Lower leg skin (tissue), 3 donors: ENCODE results near the gene TRABD.

Experiments used
- POLR2A ChIP-seq, 2 donors: fragments of 450-650 bp; IDR thresholded peaks; one replicate each; pipeline ENCODE4 v1.6.1; 2016 to 2017; ENCODE audit warnings: antibody characterized with exemption in 2 of 2, mild to moderate bottlenecking in 1 of 2, moderate library complexity in 1 of 2
- TF ChIP-seq, protein P1 (sequence below), 3 donors: fragments of 450-650 bp; IDR thresholded peaks; one replicate each; pipeline ENCODE4 v1.5.1; 2016; ENCODE audit warnings: antibody characterized with exemption in 3 of 3, mild to moderate bottlenecking in 3 of 3, moderate library complexity in 2 of 3

DNA sequence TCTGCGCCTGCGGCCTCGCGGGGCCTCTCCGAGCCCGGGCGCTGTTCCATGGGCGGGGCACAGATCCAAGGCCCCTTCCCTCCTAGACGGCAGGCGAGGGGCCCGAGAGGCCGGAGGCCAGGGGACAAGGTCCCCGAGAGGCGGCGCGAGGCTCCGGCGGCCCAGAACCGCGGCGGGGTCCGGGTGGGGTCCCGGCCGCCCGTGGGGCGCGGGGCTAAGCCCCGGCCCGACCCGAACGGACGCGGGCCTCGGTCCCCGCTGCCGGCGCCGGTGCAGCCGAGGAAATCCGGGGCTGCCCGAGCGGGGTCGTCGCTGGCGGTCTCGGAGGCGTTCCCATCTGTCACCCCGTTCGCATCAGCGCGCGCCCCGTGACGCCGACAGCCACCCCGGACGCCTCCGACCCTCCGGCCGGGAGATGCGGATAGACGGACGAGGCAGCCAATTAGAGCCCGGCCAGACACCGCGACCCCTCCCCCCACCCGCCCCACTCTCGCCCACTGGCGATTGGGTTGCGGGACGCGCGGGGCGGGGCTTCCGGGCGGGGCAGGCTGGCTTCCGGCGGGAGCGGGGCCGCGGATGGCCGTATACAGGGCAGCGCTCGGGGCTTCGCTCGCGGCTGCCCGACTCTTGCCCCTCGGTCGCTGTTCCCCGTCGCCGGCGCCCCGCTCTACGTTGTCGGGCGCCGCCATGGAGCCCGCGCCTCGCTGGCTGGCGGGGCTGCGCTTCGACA lies 14.9 kb downstream of the TRABD start, which contains the start of gene SELENOO:
- TF ChIP-seq, protein P1, sequence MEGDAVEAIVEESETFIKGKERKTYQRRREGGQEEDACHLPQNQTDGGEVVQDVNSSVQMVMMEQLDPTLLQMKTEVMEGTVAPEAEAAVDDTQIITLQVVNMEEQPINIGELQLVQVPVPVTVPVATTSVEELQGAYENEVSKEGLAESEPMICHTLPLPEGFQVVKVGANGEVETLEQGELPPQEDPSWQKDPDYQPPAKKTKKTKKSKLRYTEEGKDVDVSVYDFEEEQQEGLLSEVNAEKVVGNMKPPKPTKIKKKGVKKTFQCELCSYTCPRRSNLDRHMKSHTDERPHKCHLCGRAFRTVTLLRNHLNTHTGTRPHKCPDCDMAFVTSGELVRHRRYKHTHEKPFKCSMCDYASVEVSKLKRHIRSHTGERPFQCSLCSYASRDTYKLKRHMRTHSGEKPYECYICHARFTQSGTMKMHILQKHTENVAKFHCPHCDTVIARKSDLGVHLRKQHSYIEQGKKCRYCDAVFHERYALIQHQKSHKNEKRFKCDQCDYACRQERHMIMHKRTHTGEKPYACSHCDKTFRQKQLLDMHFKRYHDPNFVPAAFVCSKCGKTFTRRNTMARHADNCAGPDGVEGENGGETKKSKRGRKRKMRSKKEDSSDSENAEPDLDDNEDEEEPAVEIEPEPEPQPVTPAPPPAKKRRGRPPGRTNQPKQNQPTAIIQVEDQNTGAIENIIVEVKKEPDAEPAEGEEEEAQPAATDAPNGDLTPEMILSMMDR (IDR thresholded peaks at IDR 0.05), result no peak
- peak in 1 of 2 donors; percentile 47 for TF ChIP-seq POLR2A (IDR thresholded peaks at IDR 0.05)
